SK-N-SH (cell line): ENCODE measurements around the gene ZC3H7A. TPM values are rescaled to one million over a fixed set of nuclear protein-coding genes. Genes with fewer than 3 reads are reported as not detected.

Experiments used
- CTCF ChIA-PET: fragments of 300-600, 350-600 bp; formaldehyde crosslinking; extraction: SDS; loops from one replicate; lab custom pipeline; 2021; lab: Yijun Ruan, JAX
- POLR2A ChIA-PET: fragments of 350-600 bp; sonication (Branson Sonifier 250); formaldehyde crosslinking; extraction: SDS; loops from one replicate; lab custom pipeline; 2020; ENCODE audit warnings: antibody characterized with exemption, inconsistent platforms; lab: Yijun Ruan, JAX
- DNase-seq: peaks from one replicate; pipeline ENCODE4 v3.0.0; 2012
- H2AFZ ChIP-seq: fragments of 200-600 bp; sonication (generic); 2 replicates; pipeline ENCODE4 v1.8.1; 2016; ENCODE audit warnings: antibody characterized with exemption, mild to moderate bottlenecking, low read depth
- H3F3A ChIP-seq: fragments of 200-600 bp; sonication (generic); replicated peaks from 2 replicates; pipeline ENCODE3; 2016; ENCODE audit warnings: antibody characterized with exemption, mild to moderate bottlenecking; ENCODE audit not compliant: insufficient read depth
- H3K27ac ChIP-seq, 2 experiments: fragments of 200-500 bp in 1 of 2; fragments of 200-600 bp in 1 of 2; sonication (Bioruptor generic) in 1 of 2; sonication (generic), shearing (Covaris generic) in 1 of 2; 2 replicates each; pipeline versions ENCODE4 v1.5.1 to v1.6.1; 2014 to 2016; ENCODE audit warnings: low read depth in 2 of 2, inconsistent platforms in 1 of 2, low read length in 1 of 2, mild to moderate bottlenecking in 1 of 2, mixed read lengths in 1 of 2
- H3K27me3 ChIP-seq: fragments of 200-600 bp; sonication (generic), shearing (Covaris generic); 2 replicates; pipeline ENCODE4 v1.6.1; 2016; ENCODE audit warnings: mixed run types; ENCODE audit not compliant: insufficient read depth
- H3K36me3 ChIP-seq, 2 experiments: fragments of 200-500 bp in 1 of 2; fragments of 200-600 bp in 1 of 2; sonication (Bioruptor generic) in 1 of 2; sonication (generic) in 1 of 2; replicated peaks in 1 of 2; 2 replicates each; pipeline versions ENCODE3 to v1.5.1; 2014 to 2016; ENCODE audit warnings: low read length in 1 of 2, mild to moderate bottlenecking in 1 of 2; ENCODE audit not compliant: insufficient read depth in 2 of 2, control insufficient read depth in 1 of 2
- H3K4me1 ChIP-seq, 2 experiments: fragments of 200-500 bp in 1 of 2; fragments of 200-600 bp in 1 of 2; sonication (Bioruptor generic) in 1 of 2; sonication (generic), shearing (Covaris generic) in 1 of 2; 2 replicates each; pipeline versions ENCODE4 v1.5.1 to v1.6.1; 2014 to 2016; ENCODE audit warnings: low read depth in 1 of 2, low read length in 1 of 2, mixed run types in 1 of 2; ENCODE audit not compliant: insufficient read depth in 2 of 2, control insufficient read depth in 1 of 2
- H3K4me2 ChIP-seq: fragments of 200-600 bp; sonication (generic), shearing (Covaris generic); 2 replicates; pipeline ENCODE4 v1.6.1; 2017; ENCODE audit warnings: mixed run types
- H3K4me3 ChIP-seq, 2 experiments: fragments of 200-500 bp in 1 of 2; fragments of 200-600 bp in 1 of 2; sonication (Bioruptor generic) in 1 of 2; sonication (generic), shearing (Covaris generic) in 1 of 2; 2 replicates each; pipeline versions ENCODE4 v1.5.1 to v1.8.1; 2014 to 2016; ENCODE audit warnings: low read depth in 2 of 2, inconsistent platforms in 1 of 2, low read length in 1 of 2, mild to moderate bottlenecking in 1 of 2, mixed read lengths in 1 of 2, moderate library complexity in 1 of 2
- H3K79me2 ChIP-seq: fragments of 200-600 bp; sonication (generic); 2 replicates; pipeline ENCODE4 v1.8.1; 2017; ENCODE audit warnings: mild to moderate bottlenecking; ENCODE audit not compliant: insufficient read depth
- H3K9ac ChIP-seq: fragments of 200-600 bp; sonication (generic); 2 replicates; pipeline ENCODE4 v1.6.1; 2017; ENCODE audit warnings: mixed run types
- H3K9me2 ChIP-seq: fragments of 200-600 bp; sonication (generic); 2 replicates; pipeline ENCODE4 v1.6.1; 2017; ENCODE audit warnings: mixed run types
- H3K9me3 ChIP-seq: fragments of 200-600 bp; sonication (generic); 2 replicates; pipeline ENCODE4 v1.6.1; 2017; ENCODE audit warnings: mixed run types, mild to moderate bottlenecking, moderate library complexity
- H4K20me1 ChIP-seq: fragments of 200-600 bp; sonication (generic); 2 replicates; pipeline ENCODE4 v1.6.1; 2017; ENCODE audit warnings: mild to moderate bottlenecking, mixed run types; ENCODE audit not compliant: insufficient read depth
- CTCF ChIP-seq: fragments of 200-600 bp; sonication (generic); IDR thresholded peaks from 2 replicates; pipeline ENCODE4 v1.6.1; 2017; ENCODE audit warnings: antibody characterized with exemption, mild to moderate bottlenecking, moderate library complexity
- ELF1 ChIP-seq: IDR thresholded peaks from 2 replicates; pipeline ENCODE4 v1.4.0; 2012
- FOSL2 ChIP-seq: IDR thresholded peaks from 2 replicates; pipeline ENCODE4 v1.4.0; 2012; ENCODE audit warnings: low read depth, mild to moderate bottlenecking, moderate library complexity, borderline replicate concordance
- GABPA ChIP-seq: IDR thresholded peaks from 2 replicates; pipeline ENCODE4 v1.4.0; 2012; ENCODE audit warnings: low read depth, mild to moderate bottlenecking
- GATA2 ChIP-seq: sonication (generic); formaldehyde crosslinking; IDR thresholded peaks from 2 replicates; pipeline ENCODE4 v1.5.0; 2020; ENCODE audit warnings: mild to moderate bottlenecking, missing genetic modification reagents
- JUND ChIP-seq: IDR thresholded peaks from 2 replicates; pipeline ENCODE4 v1.4.0; 2012
- MEF2A ChIP-seq: IDR thresholded peaks from 2 replicates; pipeline ENCODE4 v1.4.0; 2012; ENCODE audit warnings: low read depth, borderline replicate concordance
- NFIC ChIP-seq: IDR thresholded peaks from 2 replicates; pipeline ENCODE4 v1.4.0; 2012; ENCODE audit warnings: borderline replicate concordance
- NRF1 ChIP-seq: IDR thresholded peaks from 2 replicates; pipeline ENCODE4 v1.6.1; 2012; ENCODE audit warnings: low read depth, mild to moderate bottlenecking, low read length
- PBX3 ChIP-seq: IDR thresholded peaks from 2 replicates; pipeline ENCODE4; 2012
- RAD21 ChIP-seq: IDR thresholded peaks from 2 replicates; pipeline ENCODE4 v1.6.1; 2012; ENCODE audit warnings: mild to moderate bottlenecking, low read length
- RCOR1 ChIP-seq: fragments of 150-350 bp; IDR thresholded peaks from 2 replicates; pipeline ENCODE4 v1.6.1; 2017; ENCODE audit warnings: antibody characterized with exemption, low read length
- REST ChIP-seq: IDR thresholded peaks from 2 replicates; pipeline ENCODE4 v1.6.1; 2012; ENCODE audit warnings: mild to moderate bottlenecking, low read depth, low read length, moderate library complexity
- RXRA ChIP-seq: IDR thresholded peaks from 2 replicates; pipeline ENCODE4 v1.4.0; 2012; ENCODE audit warnings: low read depth, mild to moderate bottlenecking, borderline replicate concordance
- SMC3 ChIP-seq: IDR thresholded peaks from 2 replicates; pipeline ENCODE4 v1.6.1; 2012; ENCODE audit warnings: low read depth, low read length, improper control_type of control experiment
- TCF12 ChIP-seq: IDR thresholded peaks from 2 replicates; pipeline ENCODE4 v1.4.0; 2012
- WGBS: methylation state at CpG from one replicate; pipeline ENCODE4 v1.1.6; 2017; ENCODE audit warnings: low lambda C conversion rate; 5-methylcytosine and 5-hydroxymethylcytosine counted together
- polyA plus RNA-seq, 3 experiments: library from polyadenylated mRNA; depleted of rRNA; stranded (reverse); fragments of >200 nt; gene quantifications; 2 replicates each; pipeline ENCODE4 v1.2.3, GENCODE V29; 2012
- TF ChIP-seq, protein P1 (sequence below): IDR thresholded peaks from 2 replicates; pipeline ENCODE4 v1.4.0; 2012; ENCODE audit warnings: low read depth, borderline replicate concordance

The ZC3H7A gene
- polyA plus RNA-seq, 1 of the 3 experiments (the other 2 are of a cell fraction), result 31.9 TPM

- POLR2A ChIA-PET, result interaction anchor here (1.2 kb wide), 1 partner anchor 45 kb away, joined by 8 read pairs; no protein-coding TSS in a partner anchor
- peaks cover 7% of the 10 kb centered on the region; the same call in 1 of the 2 replicates for H4K20me1 ChIP-seq
Observed at GRCh38 chr16:11712122-11712521, 84.9 kb downstream of the ZC3H7A start.

DNA sequence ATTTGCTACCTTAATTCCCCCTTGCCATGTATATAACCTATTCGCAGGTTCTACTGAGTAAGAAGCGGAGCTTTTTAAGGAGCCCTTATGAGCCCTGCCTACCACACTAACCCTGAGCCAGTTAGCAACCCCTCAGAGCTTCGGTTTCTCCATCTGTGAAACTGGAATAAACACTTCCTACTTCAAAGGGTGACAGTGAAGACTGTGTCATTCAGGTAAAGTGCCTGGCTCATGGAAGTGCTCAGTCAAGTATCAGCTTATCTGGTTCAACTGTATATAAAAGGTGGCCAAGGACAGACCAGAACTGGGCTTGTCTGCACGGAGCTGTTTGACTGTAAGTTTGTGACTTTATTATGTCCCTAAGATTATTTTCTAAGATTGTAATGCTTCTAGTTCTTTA, 85.4 kb downstream of the ZC3H7A start:
- H4K20me1 ChIP-seq, result peaks cover 7% of the 10 kb centered on the region; the same call in 1 of the 2 replicates
- TF ChIP-seq TCF12 (no peak), JUND (no peak), REST (no peak), NRF1 (no peak), RAD21 (no peak), RXRA (no peak), NFIC (no peak), FOSL2 (no peak), GATA2 (no peak), PBX3 (no peak), GABPA (no peak), MEF2A (no peak), SMC3 (no peak), RCOR1 (no peak)

More at GRCh38 chr16:11712122-11712521, 84.9 kb downstream of the ZC3H7A start:
- H3K4me3 ChIP-seq, result no peak overlapping the region
- H2AFZ ChIP-seq, result no peak overlapping the region
- DNase-seq, result no peak
- 95% methylated on average over 3 of the region's 3 CpGs for WGBS
- peaks cover 22 to 61% of the 10 kb centered on the region in 2 experiments for H3K36me3 ChIP-seq
- no peak overlapping the region for H3K27ac ChIP-seq
- no peaks in the 10 kb centered on the region for H3K9me2 ChIP-seq
- TF ChIP-seq ELF1 (no peak), SMC3 (no peak), CTCF (no peak)
- TF ChIP-seq, protein P1, sequence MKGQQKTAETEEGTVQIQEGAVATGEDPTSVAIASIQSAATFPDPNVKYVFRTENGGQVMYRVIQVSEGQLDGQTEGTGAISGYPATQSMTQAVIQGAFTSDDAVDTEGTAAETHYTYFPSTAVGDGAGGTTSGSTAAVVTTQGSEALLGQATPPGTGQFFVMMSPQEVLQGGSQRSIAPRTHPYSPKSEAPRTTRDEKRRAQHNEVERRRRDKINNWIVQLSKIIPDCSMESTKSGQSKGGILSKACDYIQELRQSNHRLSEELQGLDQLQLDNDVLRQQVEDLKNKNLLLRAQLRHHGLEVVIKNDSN, result no peak
- H3K4me2 ChIP-seq, result no peak overlapping the region
- no peaks in the 10 kb centered on the region for H3K27me3 ChIP-seq
- peaks cover 20% of the 10 kb centered on the region for H3F3A ChIP-seq
- no peak overlapping the region for H3K9ac ChIP-seq
- no peaks in the 10 kb centered on the region for H3K9me3 ChIP-seq
- peaks cover 40% of the 10 kb centered on the region for H3K79me2 ChIP-seq
- CTCF ChIA-PET, result interaction anchor here (0.8 to 7.5 kb wide), 3 partner anchors 305 to 321 kb away, joined by 4 to 103 read pairs (median 8); no protein-coding TSS in a partner anchor
- peaks cover 0 to 6% of the 10 kb centered on the region in 2 experiments; a peak in 1 of 4 replicates for H3K4me1 ChIP-seq

More for the DNA sequence above, 85.4 kb downstream of the ZC3H7A start:
- H3K79me2 ChIP-seq, result peaks cover 40% of the 10 kb centered on the region
- no peak overlapping the region for H3K9ac ChIP-seq
- no peaks in the 10 kb centered on the region for H3K9me2 ChIP-seq
- ChIA-PET CTCF (interaction anchor here (0.8 to 7.5 kb wide), 3 partner anchors 305 to 321 kb away, joined by 4 to 103 read pairs (median 8); no protein-coding TSS in a partner anchor), POLR2A (interaction anchor here (1.2 kb wide), 1 partner anchor 44 kb away, joined by 3 read pairs; no protein-coding TSS in a partner anchor)
- no peaks in the 10 kb centered on the region for H3K27me3 ChIP-seq
- no peak for DNase-seq
- H3F3A ChIP-seq, result peaks cover 20% of the 10 kb centered on the region
- no peak overlapping the region for H3K4me2 ChIP-seq
- no peak overlapping the region for H3K4me3 ChIP-seq
- H2AFZ ChIP-seq, result no peak overlapping the region
- H3K9me3 ChIP-seq, result no peaks in the 10 kb centered on the region
- peaks cover 20 to 60% of the 10 kb centered on the region in 2 experiments for H3K36me3 ChIP-seq
- no peak overlapping the region for H3K27ac ChIP-seq
- H3K4me1 ChIP-seq, result peaks cover 0 to 6% of the 10 kb centered on the region in 2 experiments; a peak in 1 of 4 replicates
- 97% methylated on average over 4 of the region's 4 CpGs for WGBS
